ENCODE data around the gene TMEM233. TPM values are rescaled to one million over a fixed set of nuclear protein-coding genes. Genes with fewer than 3 reads are reported as not detected.
"Not testable (repeated sequence)": the region's sequence is repeated elsewhere in the genome, so short reads cannot be mapped to it uniquely, and the experiment has no call there.

The TMEM233 gene
- total RNA-seq, 1 experiment from 2014 or later = 6.5 TPM

DNA sequence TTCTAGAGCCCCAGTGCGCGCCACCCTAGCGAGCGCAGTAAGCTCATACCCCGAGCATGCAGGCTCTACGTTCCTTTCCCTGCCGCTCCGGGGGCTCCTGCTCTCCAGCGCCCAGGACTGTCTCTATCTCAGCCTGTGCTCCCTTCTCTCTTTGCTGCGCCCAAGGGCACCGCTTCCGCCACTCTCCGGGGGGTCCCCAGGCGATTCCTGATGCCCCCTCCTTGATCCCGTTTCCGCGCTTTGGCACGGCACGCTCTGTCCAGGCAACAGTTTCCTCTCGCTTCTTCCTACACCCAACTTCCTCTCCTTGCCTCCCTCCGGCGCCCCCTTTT is 791 bp downstream of the TMEM233 start:
- DNase-seq = peak in 1 of 2 experiments; percentile 26

DNA sequence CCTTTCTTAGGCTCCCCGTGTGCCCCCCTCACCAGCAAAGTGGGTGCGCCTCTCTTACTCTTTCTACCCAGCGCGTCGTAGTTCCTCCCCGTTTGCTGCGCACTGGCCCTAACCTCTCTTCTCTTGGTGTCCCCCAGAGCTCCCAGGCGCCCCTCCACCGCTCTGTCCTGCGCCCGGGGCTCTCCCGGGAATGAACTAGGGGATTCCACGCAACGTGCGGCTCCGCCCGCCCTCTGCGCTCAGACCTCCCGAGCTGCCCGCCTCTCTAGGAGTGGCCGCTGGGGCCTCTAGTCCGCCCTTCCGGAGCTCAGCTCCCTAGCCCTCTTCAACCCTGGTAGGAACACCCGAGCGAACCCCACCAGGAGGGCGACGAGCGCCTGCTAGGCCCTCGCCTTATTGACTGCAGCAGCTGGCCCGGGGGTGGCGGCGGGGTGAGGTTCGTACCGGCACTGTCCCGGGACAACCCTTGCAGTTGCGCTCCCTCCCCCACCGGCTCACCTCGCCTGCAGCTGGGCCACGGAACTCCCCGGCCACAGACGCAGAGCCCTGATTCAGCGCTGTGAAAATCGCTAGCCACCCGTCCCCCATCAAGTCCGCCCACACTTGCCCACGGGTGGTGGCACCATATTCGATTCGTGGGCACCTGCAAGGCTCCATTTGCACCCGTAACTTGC is 1.3 kb downstream of the TMEM233 start:
- Histone ChIP-seq H3K27ac (peak overlapping the region; percentile 87), H3K9me3 (replicated peaks) (no peaks in the 10 kb centered on the region), H3K36me3 (0 out of 2 replicates have a peak, but pooled peaks cover 3% of the 10 kb centered on the region), H3K27me3 (no peaks in the 10 kb centered on the region), H3K4me1 (no peaks in the 10 kb centered on the region), H3K4me3 (peak overlapping the region; percentile 62)
- peak; percentile 95 to 98 for DNase-seq

More for the DNA sequence above, 791 bp downstream of the TMEM233 start:
- Histone ChIP-seq H3K27me3 (no peaks in the 10 kb centered on the region), H3K4me3 (peak overlapping the region; percentile 62), H3K27ac (peak overlapping the region; percentile 87), H3K4me1 (no peaks in the 10 kb centered on the region), H3K36me3 (0 out of 2 replicates have a peak, but pooled peaks cover 3% of the 10 kb centered on the region), H3K9me3 (replicated peaks) (no peaks in the 10 kb centered on the region)

DNA sequence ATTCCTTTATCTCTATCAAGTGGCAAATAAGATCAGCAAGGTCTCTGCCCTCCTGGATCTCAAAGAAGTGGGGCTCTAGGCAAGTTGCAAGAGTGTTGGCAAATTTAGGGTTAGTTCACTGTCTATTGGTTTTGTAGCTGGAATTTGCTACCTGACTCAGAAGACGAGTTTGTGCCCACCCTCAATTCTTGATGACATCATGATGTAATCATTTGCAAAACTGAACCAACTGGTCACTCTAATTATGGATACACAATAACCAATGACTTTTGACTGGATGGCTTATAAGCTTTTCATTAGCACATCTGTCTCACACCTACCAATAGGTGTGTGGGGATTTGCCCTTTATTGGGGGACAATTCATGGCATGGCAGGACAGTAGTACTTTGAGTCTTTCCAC is 4.6 kb downstream of the TMEM233 start:
- H3K4me3 ChIP-seq = no peak overlapping the region
- H3K27me3 ChIP-seq = no peaks in the 10 kb centered on the region
- DNase-seq = no peak
- H3K4me1 ChIP-seq = no peaks in the 10 kb centered on the region
- 0 out of 2 replicates have a peak, but pooled peaks cover 3% of the 10 kb centered on the region for H3K36me3 ChIP-seq
- H3K27ac ChIP-seq = no peak overlapping the region
- no peaks in the 10 kb centered on the region for H3K9me3 ChIP-seq (replicated peaks)

DNA sequence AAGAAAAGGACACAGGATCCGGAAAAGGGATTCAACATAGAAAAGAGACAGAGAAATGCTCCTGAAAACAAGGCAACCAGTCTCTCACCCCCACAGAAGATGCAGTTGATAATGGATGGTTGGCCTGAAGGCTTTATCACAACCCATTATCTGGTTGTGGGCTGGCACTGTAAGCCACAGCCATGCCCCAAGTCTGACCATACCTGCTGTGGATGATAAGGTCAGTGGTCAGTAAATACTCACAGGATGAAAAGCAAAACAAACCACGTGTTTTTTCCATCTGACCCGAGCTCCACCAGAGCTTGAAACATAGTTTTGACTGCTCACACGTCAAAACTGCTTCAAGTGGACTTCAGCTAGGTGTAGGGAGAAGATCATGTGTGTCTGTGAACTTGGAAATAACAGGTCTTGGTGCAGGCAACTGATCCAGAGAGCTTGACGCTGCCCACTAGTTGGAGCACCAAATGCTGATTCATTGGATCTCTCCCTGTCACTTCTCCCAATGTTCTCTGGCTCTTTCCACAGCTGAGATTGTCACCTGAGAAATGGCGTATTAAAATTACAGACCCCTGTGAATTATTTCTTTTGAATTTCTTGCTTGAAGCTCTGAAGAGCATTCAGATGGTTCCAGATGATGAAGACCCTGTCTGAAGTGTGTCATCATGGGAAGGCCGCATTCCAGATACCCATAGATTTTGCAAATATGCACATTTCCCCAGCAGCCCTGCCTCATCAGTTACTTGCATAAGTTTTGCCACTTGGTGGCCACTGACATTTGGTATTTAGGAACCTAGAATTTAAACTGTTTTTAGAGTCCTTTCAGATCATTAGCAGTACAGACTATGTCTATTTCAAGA is 8.5 kb downstream of the TMEM233 start:
- no peaks in the 10 kb centered on the region for H3K9me3 ChIP-seq (replicated peaks)
- H3K27me3 ChIP-seq = no peaks in the 10 kb centered on the region
- 0 out of 2 replicates have a peak, but pooled peaks cover 3% of the 10 kb centered on the region for H3K36me3 ChIP-seq
- H3K27ac ChIP-seq = no peak overlapping the region
- DNase-seq = no peak
- no peak overlapping the region for H3K4me3 ChIP-seq
- no peaks in the 10 kb centered on the region for H3K4me1 ChIP-seq

DNA sequence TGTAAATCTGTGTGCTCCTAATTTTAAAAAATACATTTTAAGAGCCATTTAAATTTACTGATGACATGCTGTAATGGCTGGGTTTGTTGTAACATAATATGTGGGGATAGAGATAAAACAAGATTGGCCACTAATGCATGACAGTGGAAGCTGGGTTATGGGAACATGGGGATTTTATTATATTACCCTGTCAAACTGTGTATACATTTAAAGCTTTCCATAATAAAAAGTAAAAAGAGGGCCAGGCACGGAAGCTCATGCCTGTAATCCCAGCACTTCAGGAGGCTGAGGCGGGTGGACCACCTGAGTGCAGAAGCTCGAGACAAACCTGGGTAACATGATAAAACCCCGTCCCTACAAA is 9.1 kb downstream of the TMEM233 start:
- Histone ChIP-seq H3K36me3 (0 out of 2 replicates have a peak, but pooled peaks cover 3% of the 10 kb centered on the region), H3K4me3 (no peak overlapping the region)
- DNase-seq = no peak

DNA sequence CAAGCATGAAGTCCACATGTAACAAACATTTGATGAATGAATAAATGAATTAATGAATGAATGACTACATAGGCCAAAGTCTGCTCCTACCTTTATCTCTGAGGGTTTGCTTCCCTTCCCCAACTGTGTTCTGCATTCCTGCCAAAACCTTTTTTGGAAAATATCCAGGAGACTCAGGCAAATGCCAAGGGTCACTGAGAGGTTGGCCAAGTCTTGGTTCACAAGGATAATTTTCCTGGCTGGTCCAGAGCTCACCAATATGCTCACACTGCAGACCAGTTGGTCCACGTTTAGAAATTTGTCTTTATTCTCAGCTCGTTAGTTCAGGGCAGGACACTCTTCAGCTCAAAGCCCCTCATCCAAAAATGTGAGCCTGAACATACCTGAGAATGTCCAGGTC is 10.2 kb downstream of the TMEM233 start:
- DNase-seq = no peak
- no peak overlapping the region for H3K4me3 ChIP-seq
- no peaks in the 10 kb centered on the region for H3K36me3 ChIP-seq
- no peaks in the 10 kb centered on the region for H3K4me1 ChIP-seq
- no peaks in the 10 kb centered on the region for H3K9me3 ChIP-seq (replicated peaks)
- H3K27me3 ChIP-seq = no peaks in the 10 kb centered on the region
- no peak overlapping the region for H3K27ac ChIP-seq

More for the DNA sequence above, 9.1 kb downstream of the TMEM233 start:
- Histone ChIP-seq H3K4me1 (no peaks in the 10 kb centered on the region), H3K27ac (no peak overlapping the region), H3K27me3 (no peaks in the 10 kb centered on the region), H3K9me3 (replicated peaks) (no peaks in the 10 kb centered on the region)

DNA sequence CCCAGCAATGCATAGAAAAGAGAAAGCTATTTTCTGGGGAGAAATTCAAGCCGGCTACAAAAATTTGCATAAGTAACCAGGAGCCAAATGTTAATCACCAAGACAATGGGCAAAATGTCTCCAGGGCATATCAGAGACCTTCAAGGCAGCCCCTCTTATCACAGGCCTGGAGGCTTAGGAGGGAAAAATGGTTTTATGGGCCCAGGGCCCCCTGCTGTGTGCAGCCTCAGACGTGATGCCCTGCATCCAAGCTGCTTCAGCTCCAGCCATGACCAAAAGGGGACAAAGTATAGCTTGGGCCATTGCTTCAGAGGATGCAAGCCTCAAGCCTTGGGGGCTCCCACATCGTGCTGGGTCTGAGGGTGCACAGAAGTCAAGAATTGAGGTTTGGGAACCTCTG is 15.8 kb downstream of the TMEM233 start:
- Histone ChIP-seq H3K4me3 (no peak overlapping the region), H3K36me3 (no peaks in the 10 kb centered on the region), H3K27ac (no peak overlapping the region), H3K4me1 (no peaks in the 10 kb centered on the region), H3K27me3 (no peaks in the 10 kb centered on the region), H3K9me3 (replicated peaks) (no peaks in the 10 kb centered on the region)
- no peak for DNase-seq

DNA sequence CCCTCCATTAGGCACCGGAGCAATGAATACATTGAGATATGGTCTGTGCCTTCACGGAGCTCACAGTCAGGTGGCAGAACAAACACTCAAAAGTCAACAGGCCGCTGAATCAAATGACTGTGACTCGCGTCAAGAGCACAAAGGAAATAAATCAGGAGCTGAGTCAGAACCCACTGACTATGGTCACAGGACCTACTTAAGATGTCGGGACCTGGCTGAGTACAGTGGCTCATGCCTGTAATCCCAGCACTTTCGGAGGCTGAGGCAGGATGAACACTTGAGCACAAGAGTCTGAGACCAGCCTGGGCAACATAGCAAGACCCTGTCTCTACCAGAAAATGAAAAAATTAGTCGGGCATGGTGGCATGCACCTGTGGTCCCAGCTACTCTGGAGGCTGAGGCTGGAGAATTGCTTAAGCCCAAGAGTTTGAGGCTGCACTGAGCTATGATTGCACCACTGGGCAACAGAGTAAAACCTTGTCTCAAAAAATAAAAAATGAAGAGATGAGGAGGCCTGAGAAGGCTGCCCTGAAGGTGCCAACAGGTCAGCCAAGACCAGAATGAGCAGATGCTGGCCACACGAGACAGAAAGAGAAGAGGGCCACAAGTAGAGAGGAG is 19.9 kb downstream of the TMEM233 start:
- no peaks in the 10 kb centered on the region for H3K36me3 ChIP-seq
- no peaks in the 10 kb centered on the region for H3K4me1 ChIP-seq
- H3K27ac ChIP-seq = no peak overlapping the region
- DNase-seq = no peak
- H3K4me3 ChIP-seq = no peak overlapping the region
- no peaks in the 10 kb centered on the region for H3K9me3 ChIP-seq (replicated peaks)
- H3K27me3 ChIP-seq = no peaks in the 10 kb centered on the region

DNA sequence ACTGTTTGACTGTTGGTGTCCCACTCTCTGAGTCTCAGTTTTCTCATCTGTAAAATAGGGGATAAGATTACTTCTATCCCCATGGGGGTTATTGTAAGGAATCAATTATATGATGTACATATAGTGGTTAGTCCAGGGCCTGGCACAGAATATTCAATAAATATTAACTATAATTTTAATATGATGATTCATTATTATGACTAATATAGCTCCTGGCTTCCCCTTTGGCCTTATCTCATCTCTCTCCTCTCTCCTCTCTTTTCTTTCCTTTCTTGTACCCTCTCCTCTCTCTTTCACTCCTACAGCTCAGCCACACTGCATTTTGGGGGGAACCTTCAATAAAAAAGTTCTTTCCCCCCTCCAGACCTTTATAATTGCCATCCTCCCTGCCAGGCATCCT is 21.1 kb downstream of the TMEM233 start:
- Histone ChIP-seq H3K27ac (no peak overlapping the region), H3K4me3 (no peak overlapping the region), H3K27me3 (no peaks in the 10 kb centered on the region), H3K36me3 (no peaks in the 10 kb centered on the region), H3K4me1 (no peaks in the 10 kb centered on the region), H3K9me3 (replicated peaks) (no peaks in the 10 kb centered on the region)
- DNase-seq = no peak

DNA sequence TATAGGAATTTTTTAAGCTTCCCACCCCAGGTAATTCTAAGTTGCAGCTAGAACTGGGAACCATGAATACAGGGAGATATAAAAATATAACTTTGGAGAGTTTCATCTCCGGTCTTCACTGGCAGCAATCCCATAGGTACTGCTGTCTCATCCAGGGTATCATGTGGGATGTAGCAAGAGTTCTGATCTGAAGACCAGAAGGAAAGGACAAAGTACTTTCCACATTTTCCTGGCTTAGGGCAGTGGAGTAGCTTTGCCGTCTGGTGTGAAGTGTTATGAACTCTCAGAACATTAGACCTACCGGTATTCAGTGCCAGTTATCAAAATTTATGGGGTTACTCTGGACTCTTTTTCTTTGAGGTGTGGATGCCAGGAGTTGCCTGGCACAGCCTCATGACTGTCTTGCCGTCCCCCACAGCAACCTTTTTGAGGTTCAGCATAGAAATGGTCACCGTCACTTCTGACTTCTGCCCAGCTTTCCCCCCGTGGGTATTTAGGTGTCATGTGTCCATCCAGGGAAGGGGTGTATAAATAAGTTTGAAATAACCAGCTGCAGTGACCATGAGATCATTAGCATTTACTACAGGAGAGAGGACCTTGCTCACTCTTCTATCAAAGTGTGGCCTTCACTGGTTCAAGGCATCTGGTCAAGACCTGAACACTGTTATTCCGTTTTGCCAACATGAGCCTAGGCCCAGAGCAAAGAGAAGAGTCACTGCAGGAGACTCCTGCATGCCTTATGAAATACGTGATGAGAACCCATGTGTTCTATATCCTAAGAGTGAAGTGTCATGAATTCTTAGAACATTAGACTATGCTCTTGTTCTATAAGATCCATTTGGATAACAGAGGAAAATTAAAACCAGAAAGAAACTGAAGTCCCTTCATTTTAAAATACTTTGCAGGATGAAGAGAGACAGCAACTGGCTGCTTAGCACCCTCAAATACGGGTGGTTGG is 22.2 kb downstream of the TMEM233 start:
- Histone ChIP-seq H3K4me3 (no peak overlapping the region), H3K27ac (no peak overlapping the region), H3K36me3 (no peaks in the 10 kb centered on the region), H3K4me1 (no peaks in the 10 kb centered on the region), H3K27me3 (no peaks in the 10 kb centered on the region), H3K9me3 (replicated peaks) (no peaks in the 10 kb centered on the region)
- no peak for DNase-seq

DNA sequence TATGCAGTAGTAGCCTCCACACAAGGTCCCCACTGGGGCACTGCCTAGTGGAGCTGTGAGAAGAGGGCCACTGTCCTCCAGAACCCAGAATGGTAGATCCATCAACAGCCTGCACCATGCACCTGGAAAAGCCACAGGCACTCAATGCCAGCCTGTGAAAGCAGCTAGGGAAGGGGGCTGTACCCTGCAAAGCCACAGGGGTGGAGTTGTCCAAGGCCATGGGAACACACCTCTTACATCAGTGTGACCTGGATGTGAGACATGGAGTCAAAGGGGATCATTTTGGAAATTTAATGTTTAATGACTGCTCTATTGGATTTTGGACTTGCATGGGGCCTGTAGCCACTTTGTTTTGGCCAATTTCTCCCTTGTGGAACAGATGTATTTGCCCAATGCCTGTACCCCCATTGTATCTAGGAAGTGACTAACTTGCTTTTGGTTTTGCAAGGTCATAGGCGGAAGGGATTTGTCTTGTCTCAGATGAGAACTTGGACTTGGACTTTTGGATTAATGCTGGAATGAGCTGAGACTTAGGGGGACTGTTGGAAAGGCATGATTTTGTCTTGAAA is 24.8 kb downstream of the TMEM233 start:
- not testable (repeated sequence) for DNase-seq; H3K27me3 ChIP-seq; H3K4me1 ChIP-seq; H3K27ac ChIP-seq; H3K4me3 ChIP-seq; H3K9me3 ChIP-seq (replicated peaks); H3K36me3 ChIP-seq

DNA sequence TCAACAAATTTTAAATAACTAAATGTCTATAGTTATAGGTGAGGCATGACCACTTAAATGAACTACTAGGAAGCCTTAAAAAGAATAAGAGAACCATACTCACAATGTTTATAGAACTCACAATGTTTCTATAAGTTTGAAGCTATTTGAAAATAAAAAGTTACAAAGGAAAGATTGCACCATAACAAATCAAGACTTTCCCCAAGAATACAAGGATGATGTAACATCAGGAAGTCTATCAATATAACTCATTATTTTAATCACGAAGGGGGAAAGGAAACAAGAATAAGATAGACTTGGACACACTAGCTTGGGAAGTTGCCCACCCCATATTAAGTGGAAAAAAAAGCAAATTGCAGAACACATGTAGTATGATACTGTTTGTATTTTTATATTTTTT is 26.9 kb downstream of the TMEM233 start:
- Histone ChIP-seq H3K9me3 (replicated peaks) (no peaks in the 10 kb centered on the region), H3K4me3 (no peak overlapping the region), H3K4me1 (peaks cover 6% of the 10 kb centered on the region; the same call in 1 of the 2 replicates), H3K27me3 (no peaks in the 10 kb centered on the region), H3K27ac (no peak overlapping the region), H3K36me3 (no peaks in the 10 kb centered on the region)
- DNase-seq = no peak

DNA sequence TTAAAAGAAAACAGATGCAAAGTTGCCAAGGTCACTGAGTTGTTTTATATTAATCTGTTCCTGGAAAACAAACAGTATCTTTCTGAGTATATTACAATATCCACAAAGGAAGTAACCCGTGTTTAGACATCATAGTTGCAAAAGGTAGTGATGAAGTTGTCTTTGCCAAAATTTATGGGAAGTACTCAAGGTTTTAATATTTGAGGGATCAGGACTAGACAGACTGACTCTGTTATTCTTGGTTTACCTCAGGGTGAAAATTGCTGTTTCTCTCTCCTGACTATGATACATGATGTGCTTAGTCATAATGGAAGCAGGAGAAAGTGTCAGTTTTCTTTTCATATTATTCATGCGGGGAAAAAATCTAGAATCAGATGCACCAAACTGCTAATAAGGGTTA is 28.3 kb downstream of the TMEM233 start:
- H3K4me1 ChIP-seq = peaks cover 6% of the 10 kb centered on the region; the same call in 1 of the 2 replicates
- H3K9me3 ChIP-seq (replicated peaks) = no peaks in the 10 kb centered on the region
- no peak for DNase-seq

DNA sequence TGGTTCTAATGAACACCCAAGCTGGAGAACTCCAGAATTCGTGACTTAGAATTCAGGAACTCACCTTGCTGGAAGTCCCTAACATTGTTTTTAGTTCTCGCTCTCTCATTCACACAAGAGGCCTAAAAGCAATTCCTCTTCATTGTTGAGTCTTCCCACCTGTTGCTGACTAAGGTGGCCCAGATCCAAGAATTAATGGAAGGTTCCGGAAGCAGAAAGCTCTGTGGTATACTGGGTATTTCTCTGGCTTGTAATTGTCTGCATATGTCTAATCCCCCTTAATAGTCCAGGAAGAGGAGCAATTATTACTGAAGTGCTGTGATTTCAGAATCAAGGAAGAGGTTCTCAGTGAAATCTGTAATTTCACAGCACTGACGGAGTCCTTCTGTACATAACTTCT is 31.4 kb downstream of the TMEM233 start:
- Histone ChIP-seq H3K27me3 (no peaks in the 10 kb centered on the region), H3K36me3 (no peaks in the 10 kb centered on the region), H3K9me3 (replicated peaks) (no peaks in the 10 kb centered on the region), H3K4me1 (peaks cover 6% of the 10 kb centered on the region; the same call in 1 of the 2 replicates), H3K27ac (no peak overlapping the region), H3K4me3 (no peak overlapping the region)
- peak; percentile 20 to 63 for DNase-seq

More for the DNA sequence above, 28.3 kb downstream of the TMEM233 start:
- Histone ChIP-seq H3K36me3 (no peaks in the 10 kb centered on the region), H3K27ac (no peak overlapping the region), H3K4me3 (no peak overlapping the region), H3K27me3 (no peaks in the 10 kb centered on the region)

Data from SJCRH30 (cell line).